NCI-H446 treated with DMSO at 0.1 percent for 48 hours (cell line): ENCODE data around the gene STAT1.

Experiments
- DNase-seq: peaks from one replicate; lab custom pipeline; 2025; lab: John Stamatoyannopoulos, UW

STAT1 gene

DNA sequence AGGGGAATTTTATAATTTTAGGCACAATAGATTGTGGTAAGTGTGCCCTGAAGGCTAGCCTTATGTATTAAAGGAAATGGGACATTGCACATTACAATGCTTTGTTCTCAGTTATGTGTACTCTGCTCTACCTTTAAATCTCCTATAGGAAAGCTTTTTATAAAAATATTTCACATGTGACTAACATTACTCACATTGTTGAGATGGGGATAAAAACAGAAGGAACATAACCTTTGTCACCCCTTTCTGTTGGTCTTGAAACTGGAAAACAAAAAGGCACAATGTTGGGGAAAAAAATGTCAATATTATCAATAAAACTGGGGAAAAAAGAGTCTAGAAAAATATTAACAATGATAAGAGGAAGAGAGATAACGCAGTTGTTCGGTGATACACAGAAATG, 17.3 kb upstream of the STAT1 start:
- no peak for DNase-seq

DNA sequence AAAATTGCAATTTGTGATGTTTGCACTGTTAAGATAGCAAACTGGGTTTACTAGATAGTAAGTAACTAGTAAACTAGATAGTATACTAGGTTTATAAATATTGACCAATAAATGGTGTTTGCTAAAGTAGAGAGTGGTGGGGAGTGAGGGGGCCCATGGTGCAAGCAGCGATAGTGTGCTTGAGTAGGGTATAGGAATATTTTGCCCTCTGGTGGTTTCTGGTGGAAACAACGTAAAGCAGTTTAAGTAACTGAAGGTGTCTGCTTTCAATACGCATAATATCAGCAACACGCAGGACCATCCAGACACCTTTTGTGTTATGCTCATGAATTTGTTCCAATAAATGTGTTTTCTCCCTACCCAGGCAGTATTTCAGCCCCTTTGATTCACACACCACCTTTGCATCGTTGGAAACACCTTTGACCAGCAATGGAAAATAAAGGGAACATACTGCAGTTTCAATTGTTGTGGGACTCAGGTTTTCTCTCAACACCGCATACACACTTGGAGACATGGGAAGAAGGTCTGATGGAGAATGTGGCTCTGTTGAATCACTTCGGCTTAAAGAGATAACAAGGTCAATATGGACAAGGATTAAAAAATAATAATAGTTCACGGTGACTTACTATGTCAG, 16.7 kb upstream of the STAT1 start:
- peak; percentile 11 for DNase-seq

DNA sequence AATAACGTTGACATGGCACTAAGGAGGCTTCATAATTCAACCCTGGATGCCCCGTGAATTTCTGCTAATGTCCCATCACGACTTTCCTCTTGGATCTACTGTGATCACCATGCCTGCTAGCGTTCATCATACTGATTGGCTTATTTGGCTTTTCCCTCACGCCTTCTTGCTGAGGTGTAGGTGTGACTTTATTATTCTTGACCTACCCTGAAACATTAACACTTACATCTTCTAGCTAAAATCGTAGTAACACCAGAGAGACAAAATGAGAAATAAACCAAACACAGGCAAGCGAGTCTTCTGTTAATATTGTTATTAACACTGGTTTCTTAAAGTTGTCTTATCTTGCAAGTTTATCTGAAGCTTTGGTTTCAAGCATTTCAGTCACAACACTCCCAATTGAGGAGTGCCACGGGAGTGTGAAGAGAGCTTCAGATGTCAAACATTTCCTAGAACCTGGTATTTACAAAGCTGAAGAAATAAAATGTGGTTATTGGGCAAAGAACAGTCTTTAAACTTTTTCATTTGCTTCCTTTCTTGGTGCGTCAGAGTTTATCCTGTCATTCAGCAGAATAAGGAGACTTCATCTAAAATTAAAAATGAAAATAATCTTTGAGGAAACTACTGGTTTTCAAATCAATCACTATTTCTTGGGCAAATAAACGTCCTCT, 15.4 kb upstream of the STAT1 start:
- DNase-seq: no peak

DNA sequence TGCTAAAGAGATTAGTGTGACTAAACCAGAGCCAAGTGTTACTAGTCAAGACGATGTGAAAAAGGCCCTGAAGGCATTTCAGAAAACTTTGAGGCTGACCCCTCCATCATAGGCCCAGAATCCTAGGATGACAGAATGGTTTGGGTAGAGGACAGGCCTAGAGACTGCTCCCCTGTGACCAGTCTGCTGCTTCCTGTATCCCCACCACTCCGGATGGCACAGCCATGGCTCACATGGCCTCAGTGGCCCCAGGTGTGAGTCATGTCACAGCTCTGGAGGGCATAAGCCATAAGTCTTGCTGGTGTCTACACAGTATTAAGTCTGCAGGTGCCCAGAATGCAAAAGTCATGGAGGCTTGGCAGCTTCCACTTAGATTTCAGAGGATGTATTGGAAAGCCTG, 12.4 kb upstream of the STAT1 start:
- no peak for DNase-seq

DNA sequence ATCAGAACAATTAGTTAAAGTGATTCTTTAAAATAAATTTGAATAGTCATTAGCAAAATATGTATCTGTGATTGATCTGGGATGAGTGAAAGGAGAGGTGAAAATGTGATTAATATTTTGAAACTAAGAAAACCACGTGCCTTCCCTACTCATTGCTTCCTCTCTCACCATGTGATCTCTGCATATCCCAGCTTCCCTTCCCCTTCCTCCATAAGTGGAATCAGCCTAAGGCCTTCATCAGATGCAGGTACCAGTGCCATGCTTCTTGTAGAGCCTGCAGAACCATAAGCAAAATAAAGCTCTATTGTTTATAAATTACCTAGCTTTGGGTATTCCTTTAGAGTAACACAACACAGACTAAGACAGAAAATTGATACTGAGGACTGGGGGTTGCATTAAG, 11.2 kb upstream of the STAT1 start:
- no peak for DNase-seq

DNA sequence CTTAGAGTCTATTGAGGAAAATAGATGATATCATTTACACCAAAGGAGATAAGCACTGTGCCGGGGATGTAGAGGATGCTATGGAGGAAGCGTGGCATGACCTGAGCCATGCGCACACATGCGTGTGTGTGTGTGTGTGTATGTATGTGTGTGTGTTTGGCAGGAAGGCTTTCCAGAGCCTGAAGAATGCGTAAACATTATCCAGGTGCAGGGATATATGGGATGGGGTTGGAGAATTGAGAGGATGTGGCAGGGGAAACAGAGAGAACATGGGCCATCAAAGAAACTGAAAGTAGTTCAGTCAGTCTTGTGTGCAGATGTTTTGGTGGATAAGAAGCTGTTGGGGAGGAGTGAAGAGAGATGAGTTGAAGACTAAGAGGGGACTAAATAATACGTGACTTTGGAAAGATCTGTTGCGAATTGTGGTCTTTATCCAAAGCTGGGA, 9.3 kb upstream of the STAT1 start:
- no peak for DNase-seq

DNA sequence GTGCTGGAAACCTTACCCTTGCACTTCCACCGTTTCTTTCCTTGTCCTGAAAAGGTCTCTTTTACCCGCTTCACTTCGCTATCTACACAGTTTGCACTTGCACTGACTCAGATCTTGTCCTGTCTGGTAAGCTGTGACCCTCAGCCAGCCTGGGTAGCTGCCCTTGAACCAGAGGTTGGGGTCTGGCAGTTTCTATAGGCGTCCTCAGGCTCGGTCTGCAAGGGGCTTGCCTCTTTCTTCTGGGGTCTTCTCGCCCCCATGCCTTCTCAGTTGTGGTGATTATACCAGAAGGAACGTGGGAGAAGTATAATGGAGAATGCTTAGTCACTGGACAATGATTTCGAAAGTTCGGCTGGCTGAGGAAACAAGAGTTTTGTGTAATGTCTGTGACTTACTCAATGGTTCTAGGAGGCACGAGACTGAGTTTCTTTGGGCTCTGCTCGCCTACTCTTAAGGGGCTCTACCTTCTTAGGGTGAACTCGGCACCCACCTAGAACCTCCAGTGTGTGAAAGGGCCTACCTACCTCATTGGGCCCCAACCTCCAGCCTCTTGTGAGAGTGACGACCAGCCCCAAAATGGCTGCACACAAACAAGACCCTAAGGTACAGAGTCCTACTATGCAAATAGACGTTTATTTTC, 6.9 kb upstream of the STAT1 start:
- no peak for DNase-seq

DNA sequence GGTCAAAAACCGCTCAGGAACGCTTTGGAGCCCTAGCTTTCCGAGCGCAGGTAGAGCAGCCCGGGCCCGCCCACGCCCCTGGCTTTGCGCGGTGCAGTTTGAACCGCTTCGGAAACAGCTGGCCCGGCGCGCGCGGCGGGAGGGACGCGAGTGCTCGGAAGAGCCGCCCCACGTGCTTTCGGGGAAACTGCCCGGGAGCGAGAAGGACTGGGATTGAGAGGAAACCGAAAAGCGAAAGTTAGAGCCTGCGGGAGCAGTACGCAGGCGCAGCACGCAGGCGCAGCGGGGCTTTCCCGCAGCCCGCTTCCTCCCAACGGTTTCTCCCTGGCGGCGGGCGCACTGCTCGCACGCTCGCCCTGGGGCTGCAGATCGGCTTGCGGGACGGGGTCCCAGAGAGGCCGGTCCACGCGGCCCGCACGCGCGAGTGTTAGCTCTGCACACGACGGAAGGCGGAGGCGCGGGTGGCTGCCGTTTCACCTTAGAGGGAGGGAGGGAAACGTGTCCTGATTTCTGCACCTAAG, 6.3 kb upstream of the STAT1 start:
- peak; percentile 91 for DNase-seq

DNA sequence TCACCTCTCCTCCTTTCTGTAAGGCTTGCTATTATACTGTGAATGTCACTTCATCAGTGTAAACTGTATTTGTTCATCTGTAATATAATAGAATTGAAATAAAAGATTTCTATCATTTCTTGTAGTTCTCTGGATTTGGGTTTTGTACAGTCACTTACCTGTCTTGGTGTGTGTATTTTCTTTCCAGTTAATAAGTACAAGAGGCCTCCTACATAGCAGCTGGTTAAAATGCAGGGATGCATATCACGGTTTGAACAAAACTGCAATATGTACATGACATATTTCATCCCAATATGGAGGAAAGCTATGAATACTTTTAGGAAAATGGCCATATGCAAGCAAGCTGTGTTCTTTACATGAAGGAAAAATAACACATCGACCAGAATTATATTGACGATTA, 5.4 kb upstream of the STAT1 start:
- no peak for DNase-seq

DNA sequence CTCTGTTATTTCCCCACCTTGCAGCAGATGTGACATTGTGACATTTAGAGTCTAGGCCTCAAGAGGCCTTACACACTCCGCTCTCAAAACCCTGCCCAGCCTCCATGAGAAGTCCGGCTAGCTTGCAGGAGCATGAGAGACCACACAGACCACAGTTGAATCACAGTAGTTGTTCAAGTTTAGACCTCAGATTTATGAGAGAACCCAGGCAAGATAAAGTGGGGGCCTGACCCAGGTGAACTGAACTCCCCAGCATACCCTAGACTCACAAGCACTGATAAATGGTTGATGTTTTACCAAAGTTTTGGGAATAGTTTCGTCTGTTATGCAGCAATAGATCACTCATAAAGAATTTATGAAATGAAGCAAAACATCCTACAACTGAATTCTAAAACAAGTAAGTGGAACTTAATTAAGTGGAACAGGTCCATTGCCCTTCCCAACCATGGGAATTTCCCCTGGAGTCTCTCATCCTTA, 4.7 kb upstream of the STAT1 start:
- no peak for DNase-seq

DNA sequence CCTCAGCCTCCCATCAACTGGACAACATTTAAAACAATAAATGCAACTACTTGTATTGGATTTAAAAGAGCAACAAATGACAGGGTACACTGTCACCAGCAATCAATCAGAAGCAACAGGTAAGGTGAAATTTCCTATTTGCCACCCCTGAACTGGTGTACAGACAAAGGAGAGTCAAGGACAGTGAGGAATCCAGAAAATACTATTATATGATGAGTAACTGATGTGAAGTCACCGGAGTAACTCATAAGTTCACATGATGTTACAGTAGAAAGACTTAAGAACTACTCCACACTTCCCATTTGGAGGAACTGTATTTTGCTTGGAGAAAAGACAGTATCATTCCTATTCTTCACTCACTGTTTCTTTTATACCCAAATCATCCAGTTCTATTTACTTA, 4.1 kb upstream of the STAT1 start:
- no peak for DNase-seq

DNA sequence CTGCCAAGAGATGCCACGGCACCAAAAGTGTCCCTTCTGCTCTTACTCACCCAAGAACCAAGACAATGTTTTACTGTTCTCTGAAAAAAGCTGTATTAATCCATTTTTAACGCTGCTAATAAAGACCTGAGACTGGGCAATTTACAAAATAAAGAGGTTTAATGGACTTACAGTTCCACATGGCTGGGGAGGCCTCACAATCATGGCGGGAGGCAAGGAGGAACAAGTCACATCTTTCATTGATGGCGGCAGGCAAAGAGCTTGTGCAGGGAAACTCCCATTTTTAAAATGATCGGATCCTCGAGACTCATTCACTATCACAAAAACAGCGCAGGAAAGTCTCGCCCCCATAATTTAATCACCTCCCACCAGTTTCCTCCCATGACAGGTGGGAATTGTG, 1.9 kb upstream of the STAT1 start:
- DNase-seq: no peak

DNA sequence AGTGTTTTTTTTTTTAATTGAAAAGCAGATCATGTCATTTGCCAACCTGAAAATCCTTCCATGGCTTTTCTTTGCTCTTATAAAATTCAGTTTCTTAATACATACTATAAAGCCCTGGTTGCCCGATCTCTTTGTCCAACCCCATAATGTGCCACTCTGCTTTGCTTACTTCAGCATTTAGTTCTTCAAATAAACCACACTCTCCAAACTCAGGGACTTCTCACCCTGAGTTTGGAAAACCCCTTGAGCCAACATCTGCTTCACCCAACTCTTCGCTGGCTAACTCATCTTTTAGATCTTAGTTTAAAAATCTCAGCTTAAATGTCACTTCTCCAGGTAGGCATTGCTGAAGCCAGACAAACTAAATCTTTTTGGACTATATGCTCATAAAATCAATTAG, 1.3 kb upstream of the STAT1 start:
- no peak for DNase-seq

DNA sequence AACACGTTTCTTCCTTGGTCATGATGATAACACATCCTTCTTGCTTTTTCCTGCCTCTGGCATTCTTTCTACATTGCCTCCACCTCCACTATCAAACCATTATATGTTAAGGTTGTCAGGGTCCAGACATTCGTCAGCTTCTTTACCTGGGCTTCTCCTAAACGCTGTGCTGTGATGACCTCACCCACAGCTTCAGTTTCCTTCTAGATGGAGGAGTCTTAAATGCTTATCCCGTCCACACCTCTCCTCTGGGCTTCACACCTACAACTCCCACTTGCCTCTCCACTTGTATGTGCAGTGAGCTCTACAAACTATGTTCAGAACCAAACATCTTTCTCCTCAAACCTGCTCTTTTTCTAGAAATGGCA, 666 bp upstream of the STAT1 start:
- no peak for DNase-seq

DNA sequence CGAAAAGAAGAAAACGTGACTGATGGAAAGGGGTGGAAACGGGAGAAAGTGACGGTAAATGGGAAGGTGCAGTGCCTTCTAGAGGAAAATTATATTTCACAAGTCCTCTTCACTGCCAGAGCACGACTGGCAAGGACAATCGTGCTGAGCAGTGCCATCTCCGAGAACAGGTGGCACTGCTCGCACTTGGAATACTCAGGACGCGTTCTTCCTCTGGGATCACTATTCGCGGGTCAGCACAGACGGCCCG, 364 bp downstream of the STAT1 start:
- DNase-seq: no peak

DNA sequence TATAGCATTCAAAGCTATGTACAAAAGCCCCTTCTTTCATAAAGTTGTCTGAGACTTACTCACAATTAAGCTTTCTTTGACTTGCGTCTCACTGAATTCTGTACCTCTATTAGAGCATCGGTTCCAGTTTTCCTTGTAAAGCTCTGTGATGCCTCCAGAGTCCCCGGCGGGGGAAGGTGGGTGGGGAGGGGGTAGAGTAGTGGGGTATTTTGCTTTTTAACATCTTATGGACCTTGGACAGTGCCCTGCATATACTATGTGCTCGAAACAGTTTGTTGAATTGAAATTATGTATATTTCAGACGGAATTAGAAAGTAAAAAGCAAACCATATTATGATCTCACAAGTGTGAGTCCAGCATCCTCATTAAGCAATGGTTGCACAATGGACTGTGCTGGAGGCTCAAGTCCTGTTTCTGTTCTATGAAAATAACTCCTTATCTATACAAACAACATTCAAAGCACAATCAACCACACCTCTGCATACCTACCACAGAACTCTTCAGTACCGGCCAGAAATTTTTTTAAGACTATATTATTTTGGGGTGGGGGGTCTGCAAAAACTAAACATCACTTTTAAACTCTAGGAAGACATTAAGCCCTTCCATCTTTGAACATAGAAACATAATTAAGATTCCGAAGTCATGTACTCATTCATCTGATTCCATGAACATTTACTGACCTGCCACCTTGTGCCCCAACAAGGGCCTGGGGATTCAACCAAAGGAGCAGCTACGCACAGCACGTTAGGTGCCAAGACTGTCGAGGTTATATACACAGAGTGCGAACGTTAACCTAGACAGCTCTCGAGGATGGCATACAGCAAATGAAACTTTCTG, 908 bp downstream of the STAT1 start:
- no peak for DNase-seq

DNA sequence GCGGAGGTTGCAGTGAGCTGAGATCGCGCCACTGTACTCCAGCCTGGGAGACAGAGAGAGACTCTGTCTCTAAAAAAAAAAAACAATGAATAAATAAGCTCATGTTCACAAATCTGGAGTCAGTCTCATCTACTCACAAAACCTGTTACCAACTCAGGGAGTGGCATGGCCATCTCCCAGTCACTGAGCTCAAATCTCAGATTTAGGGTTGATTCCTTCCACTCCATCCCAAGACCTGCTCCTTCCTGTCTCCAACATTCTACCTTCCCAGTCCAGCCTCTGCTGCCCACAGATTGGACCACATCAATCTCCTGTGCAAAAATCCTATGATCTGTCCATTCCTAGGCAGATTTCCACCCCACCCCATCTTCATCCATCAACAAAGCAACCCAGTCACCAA, 1.6 kb downstream of the STAT1 start:
- DNase-seq: no peak

DNA sequence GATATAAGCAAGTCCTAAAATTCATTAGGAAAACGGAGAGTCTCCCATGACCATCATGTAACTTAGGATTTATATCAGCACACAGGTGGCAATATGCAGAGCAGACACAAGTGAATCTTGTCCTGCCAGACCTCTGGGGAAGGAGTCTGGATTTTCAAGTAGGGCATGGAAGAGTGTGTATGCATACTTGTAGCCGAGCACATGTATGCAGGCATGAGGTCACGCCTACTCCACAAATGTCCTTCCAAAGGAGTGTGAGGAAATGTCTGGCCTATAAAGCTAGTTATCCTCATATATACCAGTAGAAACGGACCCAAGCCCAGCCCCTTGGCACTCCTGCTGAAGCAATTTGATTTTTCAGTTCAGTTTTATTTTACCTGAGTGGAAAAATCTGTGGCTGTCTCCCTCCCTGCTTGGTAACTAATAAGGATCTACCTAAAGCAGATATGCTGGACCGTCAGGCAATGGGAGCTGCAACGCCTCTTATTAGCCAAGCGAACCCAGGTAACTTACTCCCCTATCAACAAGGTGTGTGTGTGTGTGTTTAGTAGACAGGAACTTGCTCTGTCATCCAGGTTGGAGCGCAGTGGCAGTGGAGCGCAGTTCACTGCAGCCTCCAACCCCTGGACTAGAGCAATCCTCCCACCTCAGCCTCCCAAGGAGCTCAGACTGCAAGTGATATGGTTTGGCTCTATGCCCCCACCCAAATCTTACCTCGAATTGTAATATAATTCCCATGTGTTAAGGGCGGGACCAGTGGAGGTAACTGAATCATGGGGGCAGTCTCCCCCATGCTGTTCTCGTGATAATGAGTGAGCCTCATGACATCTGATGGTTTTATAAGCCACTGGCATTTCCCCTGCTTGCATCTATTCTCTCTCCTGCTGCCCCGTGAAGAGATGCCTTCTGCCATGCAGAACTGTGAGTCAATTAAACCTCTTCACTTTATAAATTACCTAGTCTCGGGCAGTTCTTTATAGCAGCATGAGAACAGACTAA, 2.8 kb downstream of the STAT1 start:
- DNase-seq: no peak

DNA sequence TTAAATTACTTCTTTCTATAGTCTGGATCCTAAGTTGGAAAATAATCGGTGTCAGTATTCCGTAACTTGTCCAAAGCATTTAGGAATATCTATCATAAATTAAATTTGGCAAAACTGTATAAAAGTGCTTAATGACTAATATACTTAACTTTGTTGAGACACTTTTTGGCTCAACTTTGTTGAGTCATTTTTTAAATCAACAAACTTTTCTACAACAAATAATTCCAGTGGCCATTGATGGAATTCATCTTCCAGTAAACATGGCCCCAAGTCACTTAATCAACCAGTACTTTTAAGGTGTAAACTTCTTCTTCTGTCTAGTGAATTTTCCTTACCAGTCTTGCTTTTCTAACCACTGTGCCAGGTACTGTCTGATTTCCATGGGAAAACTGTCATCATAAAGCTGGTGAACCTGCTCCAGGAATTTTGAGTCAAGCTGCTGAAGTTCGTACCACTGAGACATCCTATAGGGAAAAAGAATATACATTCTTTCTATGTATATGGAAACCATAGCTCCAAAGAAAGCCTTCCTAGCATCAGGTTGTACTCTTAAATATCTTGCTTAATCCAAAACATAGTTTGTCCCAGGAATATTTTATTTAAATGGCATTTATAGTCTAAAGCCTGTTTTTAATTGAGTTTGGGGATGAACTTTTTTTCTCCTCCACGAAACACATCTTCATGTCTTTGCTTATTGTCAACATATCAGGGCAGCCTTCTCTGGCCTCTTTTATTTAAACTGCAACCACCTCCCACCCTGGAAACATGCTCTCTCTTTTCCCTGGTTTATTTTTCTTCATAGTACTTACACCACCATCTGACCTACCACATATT, 4.2 kb downstream of the STAT1 start:
- DNase-seq: no peak

DNA sequence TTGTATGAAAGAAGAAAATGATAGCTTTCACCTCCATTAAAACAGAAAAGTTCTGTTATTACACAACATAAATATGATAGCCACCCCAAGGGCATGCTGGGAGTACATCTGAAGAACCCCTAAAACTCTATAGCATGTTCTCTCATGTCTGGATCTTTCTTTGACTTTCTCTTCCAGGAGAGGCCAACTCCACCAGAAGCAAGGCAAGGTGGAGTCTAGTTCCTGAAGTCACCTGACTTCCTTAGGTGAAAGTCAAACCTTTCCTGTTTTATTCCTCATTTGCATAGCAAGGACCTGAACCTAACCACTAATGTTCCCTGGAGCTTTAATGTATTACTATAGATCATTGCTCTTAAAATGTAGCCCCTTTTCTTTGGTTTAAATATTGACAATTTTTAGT, 5.7 kb downstream of the STAT1 start:
- DNase-seq: no peak
